GM18502 (cell line): ENCODE results near the gene PPRC1.
A peak's percentile ranks its signal among the peaks of the same experiment; 100 is the strongest.

Source experiments
- ATAC-seq: cut with Tn5 transposase; IDR thresholded peaks from one replicate; pipeline ENCODE4 v1.9.1; 2021; ENCODE audit warnings: mild to moderate bottlenecking; ENCODE audit not compliant: unreplicated experiment, poor library complexity

Gene PPRC1

DNA sequence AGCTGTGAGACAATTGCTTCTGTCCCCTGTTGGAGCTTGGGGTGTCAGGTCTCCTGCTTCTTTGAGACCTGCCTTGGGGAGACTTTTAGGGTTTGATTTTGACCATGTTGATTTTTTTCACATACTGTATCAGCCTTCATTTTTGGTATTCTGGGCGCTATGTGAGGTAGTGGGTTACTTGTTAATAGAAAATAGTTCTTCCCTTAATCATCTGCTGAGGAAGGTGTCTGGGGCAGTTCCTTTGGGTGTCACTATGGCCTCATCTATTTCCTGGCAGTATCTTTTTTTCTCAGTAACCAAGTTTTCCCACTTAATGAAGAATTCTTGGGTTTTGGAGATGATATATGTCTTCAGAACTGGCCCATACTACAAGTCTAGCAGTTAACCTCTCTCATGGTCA lies 14.7 kb downstream of the PPRC1 start:
- ATAC-seq: no peak

DNA sequence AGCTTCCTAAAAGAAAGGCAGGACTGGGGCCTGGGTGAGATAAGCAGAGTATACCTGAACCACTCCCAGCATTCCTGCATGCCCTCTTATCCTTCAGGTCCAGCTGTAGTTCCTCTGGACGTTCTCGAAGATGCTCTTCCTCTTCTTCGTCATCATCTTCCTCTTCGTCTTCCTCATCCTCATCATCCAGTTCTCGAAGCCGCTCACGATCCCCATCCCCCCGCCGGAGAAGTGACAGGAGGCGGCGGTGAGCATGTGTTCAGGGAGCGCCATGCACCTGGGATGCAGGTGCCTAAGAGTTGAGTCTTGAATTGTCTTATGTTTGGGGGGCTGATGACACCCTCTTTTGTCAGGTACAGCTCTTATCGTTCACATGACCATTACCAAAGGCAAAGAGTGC lies 15.4 kb downstream of the PPRC1 start:
- ATAC-seq: no peak

DNA sequence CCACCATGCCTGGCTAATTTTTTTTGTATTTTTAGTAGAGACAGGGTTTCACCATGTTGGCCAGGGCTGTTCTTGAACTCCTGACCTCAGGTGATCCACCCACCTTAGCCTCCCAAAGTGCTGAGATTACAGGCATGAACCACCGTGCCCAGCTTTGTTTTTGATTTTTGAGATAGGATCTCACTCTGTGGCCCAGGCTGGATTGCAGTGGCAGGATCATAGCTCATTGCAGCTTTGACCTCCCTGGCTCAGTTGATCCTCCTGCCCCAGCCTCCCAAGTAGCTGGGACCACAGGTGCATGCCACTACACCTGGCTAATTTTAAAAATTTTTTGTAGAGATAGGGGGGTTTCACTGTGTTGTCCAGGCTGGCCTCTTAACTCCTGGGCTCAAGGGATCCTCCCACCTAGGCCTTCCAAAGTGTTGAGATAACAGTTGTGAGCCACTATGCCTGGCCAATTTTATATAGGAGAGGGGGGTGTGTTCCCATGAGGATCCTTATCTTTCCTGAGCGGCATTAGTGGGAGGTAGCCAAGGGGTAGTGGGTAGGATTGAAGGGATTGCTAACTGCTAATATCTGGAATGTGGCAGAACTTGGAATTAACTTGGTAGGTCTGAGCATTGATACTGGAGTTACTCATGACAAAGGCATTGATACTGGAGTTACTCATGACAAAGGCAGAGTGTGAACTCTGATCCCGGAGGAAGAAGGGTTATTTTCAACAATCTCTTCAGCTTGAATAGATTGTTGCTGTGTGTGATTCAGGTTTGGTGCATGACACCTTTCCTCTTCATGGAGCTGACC lies 18.3 kb downstream of the PPRC1 start:
- no peak for ATAC-seq

DNA sequence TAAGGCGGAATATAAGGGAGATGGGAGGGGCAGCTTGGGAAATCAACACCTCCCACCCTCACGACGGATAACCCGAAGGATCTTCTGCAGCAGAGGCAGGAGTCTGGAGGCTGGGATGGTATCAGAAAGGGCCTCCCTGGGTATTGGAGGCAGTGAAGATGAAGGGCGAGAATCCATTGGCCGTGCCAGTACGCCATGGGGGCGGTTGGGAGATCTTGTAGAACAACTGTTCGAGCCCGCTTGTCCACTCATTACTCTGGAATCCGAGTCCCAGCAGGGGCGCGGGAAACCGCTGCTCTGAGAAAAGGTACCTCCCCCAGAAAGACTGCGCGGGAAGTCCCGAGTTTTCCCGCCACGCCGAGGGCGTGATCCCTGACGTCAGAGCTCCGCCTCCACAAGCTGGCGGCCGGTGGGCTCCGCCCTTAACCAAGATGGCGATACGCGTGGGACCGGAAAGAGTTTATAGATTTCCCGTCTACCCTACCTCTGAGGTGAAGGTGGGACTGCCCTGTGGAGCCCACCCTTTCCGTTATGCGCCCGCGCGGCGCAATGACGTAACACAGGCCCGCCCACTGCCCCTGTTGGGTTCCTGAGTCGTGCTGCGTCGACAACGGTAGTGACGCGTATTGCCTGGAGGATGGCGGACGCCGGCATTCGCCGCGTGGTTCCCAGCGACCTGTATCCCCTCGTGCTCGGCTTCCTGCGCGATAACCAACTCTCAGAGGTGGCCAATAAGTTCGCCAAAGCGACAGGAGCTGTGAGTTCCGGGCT lies 19.1 kb downstream of the PPRC1 start, which contains the start of gene NOLC1:
Gene NOLC1, plus strand, starts transcription at position 616 of the 771 bp plus-strand sequence. Its CDS starts 22 bp downstream, at position 638.
- peak; percentile 90 for ATAC-seq

DNA sequence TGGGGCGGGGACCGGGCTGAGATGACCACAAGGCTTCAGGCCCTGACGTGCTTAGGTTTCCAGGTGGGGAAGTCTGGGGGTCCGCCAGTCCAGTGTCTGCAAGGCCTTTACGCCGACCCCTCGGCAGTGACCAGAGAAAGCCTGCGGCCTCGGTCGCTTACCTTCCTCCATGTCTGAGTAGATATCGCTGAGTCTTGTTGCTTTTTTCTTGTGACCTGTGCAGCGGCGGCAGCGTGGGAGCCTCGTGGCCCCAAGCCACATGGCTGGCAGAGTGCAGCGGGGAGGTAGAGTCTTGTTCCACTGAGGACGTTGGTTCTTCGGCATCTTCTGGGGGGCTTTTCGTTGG lies 19.7 kb downstream of the PPRC1 start:
- ATAC-seq: peak; percentile 12

DNA sequence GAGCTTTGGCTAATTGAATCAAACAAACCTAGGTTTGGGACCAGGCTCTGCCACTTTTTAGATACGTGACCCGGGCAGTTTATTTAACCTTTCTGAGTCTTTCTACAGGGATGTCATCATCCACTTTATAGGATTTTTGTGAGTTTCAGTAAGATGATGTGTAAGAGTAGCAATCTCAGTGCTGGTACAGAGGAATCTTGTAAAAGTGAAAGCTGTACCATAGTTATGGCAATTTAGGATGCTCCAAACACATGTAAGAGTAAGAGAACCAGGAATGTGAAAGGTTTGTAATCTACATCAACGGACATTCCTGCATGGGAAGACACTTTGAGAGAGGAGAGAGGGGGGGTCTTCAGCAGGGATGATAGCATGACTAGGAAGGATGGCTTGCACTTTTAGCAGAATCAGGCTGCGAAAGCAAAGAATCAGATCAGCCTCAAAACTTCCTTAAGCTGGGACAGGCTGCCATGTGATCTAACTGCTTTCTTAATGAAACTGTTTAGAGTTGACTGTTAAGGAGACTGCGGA lies 20.3 kb downstream of the PPRC1 start:
- ATAC-seq: no peak

DNA sequence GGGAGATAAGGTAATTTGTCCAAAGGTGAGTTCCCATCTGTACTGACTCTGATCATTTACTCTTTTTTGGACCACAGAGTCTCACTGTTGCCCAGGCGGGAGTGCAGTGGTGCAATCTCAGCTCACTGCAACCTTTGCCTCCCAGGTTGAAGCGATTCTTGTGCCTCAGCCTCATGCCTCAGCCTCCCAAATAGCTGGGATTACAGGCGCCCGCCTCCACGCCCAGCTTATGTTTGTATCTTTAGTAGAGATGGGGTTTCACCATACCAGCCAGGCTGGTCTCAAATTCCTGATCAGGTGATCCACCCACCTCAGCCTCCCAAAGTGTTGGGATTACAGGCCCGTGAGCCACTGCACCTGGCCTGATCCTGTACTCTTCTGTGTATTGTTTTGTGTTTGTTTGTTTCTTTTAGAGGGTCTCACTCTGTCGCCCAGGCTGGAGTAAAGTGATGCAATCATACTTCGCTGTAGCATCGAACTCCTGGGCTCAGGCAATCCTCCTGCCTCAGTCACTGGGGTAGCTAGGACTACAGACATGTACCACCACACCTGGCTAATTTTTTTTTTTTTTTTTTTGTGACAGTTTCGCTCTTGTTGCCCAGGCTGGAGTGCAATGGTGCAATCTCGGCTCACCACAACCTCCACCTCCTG lies 21.8 kb downstream of the PPRC1 start:
- ATAC-seq: no peak

DNA sequence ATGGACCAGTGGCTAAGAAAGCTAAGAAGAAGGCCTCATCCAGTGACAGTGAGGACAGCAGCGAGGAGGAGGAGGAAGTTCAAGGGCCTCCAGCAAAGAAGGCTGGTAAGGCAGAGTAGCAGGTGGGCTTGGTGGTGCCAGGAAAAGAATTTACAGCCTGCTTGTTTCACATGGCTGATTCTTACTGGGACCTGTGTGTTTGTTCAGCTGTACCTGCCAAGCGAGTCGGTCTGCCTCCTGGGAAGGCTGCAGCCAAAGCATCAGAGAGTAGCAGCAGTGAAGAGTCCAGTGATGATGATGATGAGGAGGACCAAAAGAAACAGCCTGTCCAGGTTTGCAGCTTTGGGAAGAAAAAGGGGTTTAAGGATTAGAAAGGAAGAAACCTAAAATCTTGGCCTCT lies 24.4 kb downstream of the PPRC1 start:
- ATAC-seq: no peak

DNA sequence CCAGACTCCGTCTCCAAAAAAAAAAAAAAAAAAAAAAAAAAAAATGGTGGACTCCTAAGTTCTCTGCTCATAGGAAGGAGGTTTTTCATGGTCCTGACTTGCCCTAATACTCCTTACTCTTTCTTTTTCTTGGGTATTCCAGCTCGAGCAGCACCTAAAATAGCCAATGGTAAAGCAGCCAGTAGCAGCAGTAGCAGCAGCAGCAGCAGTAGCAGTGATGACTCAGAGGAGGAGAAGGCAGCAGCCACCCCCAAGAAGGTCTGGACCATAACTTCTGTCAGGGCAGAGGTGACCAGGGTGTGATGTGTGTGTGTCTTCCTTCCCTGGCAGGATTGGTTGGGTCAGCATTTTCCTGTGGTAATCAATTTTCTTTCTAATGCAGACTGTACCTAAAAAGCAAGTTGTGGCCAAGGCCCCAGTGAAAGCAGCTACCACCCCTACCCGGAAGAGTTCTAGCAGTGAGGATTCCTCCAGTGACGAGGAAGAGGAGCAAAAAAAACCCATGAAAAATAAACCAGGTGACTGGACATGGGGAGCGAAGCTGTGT lies 26.3 kb downstream of the PPRC1 start:
- ATAC-seq: no peak

DNA sequence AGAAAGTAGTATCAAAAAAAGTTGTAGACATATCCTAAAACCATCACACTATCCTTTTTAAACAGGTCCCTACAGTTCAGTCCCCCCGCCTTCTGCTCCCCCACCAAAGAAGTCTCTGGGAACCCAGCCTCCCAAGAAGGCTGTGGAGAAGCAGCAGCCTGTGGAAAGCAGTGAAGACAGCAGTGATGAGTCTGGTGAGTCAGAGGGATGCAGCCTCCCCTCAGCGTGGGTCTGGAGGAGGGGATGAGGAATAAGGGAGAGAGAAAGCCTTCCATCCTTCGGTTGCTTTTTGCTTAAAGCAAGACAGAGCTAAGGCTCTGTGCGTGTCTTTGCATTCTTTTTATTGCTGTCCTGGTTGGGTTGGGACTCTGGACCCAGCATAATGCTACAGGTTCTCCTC lies 27.0 kb downstream of the PPRC1 start:
- ATAC-seq: no peak

DNA sequence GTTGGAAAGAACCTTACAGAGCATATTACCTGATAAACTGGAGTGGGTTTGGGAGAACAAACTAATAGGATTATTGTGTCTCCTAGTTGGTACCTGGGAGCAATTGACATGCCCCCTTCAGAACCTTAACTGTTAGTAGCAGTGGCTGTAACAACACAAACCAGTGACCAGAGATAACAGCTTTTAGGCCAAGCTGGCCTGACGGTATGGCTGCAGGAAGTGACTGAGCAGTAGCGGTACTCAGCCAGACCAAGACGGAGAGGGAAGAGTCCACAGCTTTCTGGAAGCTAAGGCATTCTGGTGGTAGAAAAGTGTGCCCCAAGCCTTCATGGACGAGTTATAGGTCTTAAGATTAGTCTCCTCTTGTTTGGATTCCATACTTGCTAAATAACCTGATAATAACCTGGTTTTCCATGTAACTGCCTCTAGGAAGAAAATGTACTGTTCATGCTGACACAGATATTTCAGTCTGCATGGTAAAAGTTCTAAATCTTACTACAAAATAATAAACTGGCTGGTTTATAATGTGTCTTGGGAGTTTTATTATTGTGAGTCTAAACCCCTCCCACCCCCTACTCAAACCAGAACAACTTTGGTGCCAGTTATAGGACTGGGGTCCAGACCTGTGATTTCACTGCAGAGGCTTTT lies 30.6 kb downstream of the PPRC1 start:
- ATAC-seq: no peak

DNA sequence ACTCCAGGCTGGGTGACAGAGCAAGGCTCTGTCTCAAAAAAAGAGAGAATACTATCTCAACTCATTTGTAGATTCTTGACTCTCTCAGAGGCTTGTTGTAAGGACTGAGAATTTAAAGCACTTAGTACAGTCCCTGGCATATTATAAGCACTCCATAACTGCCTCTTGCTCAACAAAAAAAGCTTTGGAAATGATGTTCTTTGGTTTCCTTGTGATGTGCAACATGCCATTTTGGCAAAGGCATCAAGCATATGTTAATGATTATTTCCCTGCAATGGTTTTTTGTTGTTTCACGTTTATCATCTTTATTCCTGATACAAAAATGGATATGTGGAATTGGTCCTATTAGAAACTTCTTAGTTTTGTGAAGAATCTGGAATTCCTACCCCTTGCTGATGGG lies 35.0 kb downstream of the PPRC1 start:
- no peak for ATAC-seq

DNA sequence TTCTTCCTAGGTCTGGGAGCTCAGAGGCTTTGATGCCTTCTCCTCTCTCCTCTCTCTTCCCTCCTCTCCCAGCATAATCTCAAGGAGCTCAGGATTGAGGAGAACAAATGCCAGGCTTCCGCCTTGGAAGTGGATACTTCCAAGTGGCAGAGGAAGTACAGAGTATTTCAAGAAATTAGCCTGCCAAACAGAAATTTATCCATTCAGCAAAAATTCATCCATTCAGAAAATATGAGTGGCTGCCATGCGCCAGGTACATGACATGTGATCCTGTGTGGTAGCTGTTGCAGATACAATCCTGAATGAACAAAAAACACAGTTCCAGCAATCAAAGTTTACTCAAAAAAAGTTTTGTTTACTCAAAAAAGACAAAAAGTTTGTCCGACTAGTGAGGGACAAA lies 37.8 kb downstream of the PPRC1 start:
- ATAC-seq: no peak

DNA sequence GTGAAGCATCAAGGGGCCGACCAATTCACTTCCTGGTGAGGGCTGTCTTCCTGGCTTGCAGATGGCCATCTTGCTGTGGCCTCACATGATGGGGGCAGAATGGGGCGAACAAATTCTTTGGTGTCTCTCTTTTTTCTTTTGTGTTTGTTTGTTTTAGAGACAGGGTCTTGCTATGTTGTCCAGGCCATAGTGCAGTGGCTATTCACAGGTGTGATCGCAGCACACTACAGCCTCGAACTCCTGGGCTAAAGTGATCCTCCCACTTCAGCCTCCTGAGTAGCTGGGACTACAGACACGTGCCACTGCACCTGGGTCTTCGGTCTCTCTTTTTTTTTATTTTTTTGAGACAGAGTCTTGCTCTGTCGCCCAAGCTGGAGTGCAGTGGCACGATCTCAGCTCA lies 39.4 kb downstream of the PPRC1 start:
- no peak for ATAC-seq

DNA sequence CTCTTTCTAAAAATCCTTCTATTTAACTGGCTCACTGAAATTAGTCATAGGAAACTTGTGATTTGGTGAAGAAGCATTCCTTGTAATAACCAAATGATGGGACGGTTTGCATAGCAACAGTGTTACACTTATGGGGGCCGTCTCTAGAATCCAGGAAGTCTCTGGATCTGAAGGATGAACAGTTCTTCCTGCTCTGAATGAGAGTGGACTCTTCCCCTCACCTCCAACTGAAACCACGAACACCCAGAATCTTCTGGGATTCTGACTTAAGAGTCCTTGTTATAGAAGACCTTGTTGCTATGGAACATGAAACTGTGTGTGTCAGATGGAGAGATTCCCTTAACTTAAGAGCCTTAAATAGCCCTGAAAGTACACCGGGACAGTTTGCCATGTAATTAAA lies 42.6 kb downstream of the PPRC1 start:
- no peak for ATAC-seq

DNA sequence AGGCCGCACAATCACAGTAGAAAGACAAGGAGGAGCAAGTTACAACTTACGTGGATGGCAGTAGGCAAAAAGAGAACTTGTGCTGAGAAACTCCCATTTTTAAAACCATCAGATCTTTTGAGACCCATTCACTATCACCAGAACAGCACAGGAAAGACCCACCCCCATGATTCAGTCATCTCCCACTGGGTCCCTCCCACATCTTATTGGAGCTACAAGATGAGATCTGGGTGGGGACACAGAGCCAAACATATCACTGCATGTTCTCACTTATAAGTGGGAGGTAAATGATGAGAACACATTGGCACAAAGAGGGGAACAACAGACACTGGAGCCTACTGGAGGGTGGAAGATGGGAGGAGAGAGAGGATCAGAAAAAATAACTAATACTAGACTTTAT lies 51.8 kb downstream of the PPRC1 start:
- ATAC-seq: no peak

DNA sequence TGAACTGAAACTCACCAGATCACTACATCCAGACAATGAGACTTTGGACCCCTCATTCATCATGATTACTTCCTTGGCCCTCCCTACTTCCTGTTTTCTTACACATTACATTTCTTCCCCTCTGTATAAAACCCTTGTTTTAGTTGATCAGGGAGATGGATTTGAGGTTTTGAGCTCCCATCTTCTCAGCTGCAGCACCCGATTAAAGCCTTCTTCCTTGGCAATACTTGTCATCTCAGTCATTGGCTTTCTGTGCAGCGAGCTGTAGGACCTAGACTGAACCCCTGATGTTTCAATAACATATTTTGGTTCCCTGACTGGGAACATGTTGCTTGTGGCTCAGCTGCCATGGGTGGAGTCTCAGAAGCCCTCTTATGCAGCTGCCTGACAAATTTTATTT lies 52.4 kb downstream of the PPRC1 start:
- ATAC-seq: no peak

DNA sequence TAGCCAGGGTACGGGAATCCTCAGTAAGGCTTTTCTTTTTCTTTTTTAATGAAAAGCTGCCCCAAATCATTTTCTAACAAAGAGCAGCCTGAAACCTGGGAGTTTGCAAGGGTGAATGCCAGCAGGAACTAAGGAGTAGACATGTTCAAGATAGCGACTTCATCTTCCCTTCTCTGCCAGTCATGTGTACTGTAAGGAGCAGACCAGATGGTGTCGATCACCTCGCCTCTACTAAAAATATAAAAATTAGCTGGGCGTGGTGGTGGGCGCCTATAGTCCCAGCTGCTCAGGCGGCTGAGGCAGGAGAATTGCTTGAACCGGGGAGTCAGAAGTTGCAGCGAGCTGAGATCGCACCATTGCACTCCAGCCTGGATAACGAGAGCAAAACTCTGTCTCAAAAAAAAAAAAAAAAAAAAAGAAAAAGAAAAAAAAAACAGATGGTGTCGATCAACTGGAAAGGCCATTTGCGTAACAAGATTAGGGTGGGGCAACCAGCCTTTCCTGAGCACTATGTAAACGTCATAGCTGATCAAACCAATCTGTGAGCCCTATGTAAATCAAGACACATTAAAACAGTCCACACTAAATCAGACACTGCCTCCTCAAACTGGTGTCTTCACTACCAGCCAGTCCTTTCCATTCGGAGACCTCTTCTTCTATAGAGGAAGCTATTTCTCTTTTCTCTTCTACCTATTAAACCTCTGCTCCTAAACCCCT lies 53.1 kb downstream of the PPRC1 start:
- ATAC-seq: no peak

DNA sequence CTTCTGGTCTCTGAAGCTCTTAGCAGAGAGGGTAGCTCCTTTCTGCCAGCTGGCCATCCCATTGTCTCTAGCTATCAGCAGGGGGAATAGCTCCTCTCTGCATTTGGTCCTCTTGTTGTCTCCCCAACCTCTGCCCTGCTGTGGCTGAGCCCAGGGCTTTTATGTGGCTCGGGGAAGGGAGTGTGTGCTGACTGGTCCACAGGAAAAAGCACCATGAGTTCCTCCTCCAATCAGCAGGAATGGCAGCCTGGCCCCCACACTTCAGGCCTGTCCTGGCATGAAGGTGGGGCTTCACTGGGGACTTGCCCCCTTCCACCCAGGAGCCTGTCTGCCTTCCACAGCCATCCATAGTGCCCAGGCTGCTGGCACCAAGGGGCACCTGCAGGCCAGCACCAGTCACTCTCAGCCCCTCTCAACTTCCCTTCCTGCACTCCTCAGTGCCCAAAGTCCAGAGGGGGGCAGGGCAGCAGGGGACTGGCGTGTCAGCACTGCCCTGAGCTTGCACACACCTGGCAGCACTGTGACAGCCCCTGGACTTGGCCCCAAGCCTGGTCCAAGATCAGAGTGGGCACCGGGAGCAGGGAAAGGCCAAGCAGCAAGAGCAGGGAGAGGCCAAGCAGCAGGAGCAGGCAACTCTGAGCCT lies 55.6 kb downstream of the PPRC1 start:
- no peak for ATAC-seq
